B cell (primary cell): ENCODE results near the gene DCAF6. TPM values are rescaled to one million over a fixed set of nuclear protein-coding genes. Genes with fewer than 3 reads are reported as not detected.
A peak's percentile ranks its signal among the peaks of the same experiment; 100 is the strongest.

Source experiments
- ATAC-seq: fragments of 200-7000 bp; cut with Tn5 transposase; one replicate; pipeline ENCODE4 v1.10.0; 2021; ENCODE audit warnings: low read depth, mild to moderate bottlenecking, moderate number of reproducible peaks, moderate library complexity
- CTCF ChIA-PET: fragments of 350-600 bp; sonication (Branson Sonifier 250); formaldehyde crosslinking; loops from one replicate; lab custom pipeline; 2021; ENCODE audit warnings: antibody characterized with exemption, inconsistent platforms; lab: Charles Lee
- POLR2A ChIA-PET: fragments of 350-600 bp; sonication (Branson Sonifier 250); formaldehyde crosslinking; loops from one replicate; lab custom pipeline; 2021; ENCODE audit warnings: antibody characterized with exemption; lab: Charles Lee
- DNase-seq: peaks from one replicate; pipeline ENCODE4 v3.0.0; 2013
- H2AFZ ChIP-seq: 2 replicates; pipeline ENCODE4 v1.6.1; 2012; ENCODE audit warnings: mild to moderate bottlenecking, low read depth, low read length; ENCODE audit not compliant: insufficient read depth, poor library complexity, severe bottlenecking
- H3K27ac ChIP-seq, 2 donors: 1 replicate in 1 of 2; 2 replicates in 1 of 2; pipeline ENCODE4 v1.5.1; 2012 to 2013; ENCODE audit warnings: low read length in 2 of 2, mild to moderate bottlenecking in 2 of 2, moderate library complexity in 1 of 2
- H3K27me3 ChIP-seq, 4 experiments: fragments of 200-600 bp in 1 of 4; sonication (generic) in 1 of 4; replicated peaks in 1 of 4; 1 replicate in 2 of 4; 2 replicates in 2 of 4; pipeline versions ENCODE4 v1.6.1 to v1.7.0; 2013 to 2016; ENCODE audit warnings: low read length in 3 of 4, mild to moderate bottlenecking in 2 of 4, mixed read lengths in 1 of 4, moderate library complexity in 1 of 4; ENCODE audit not compliant: insufficient read depth in 4 of 4, control insufficient read depth in 3 of 4; ENCODE audit errors: control extremely low read depth in 1 of 4
- H3K36me3 ChIP-seq, 2 experiments: replicated peaks in 1 of 2; 1 replicate in 1 of 2; 2 replicates in 1 of 2; pipeline versions ENCODE4 v1.6.1 to v1.7.1; 2013; ENCODE audit warnings: low read length in 1 of 2; ENCODE audit not compliant: insufficient read depth in 2 of 2, control insufficient read depth in 1 of 2; ENCODE audit errors: control extremely low read depth in 1 of 2, extremely low read depth in 1 of 2
- H3K4me1 ChIP-seq, 2 donors: fragments of 200-600 bp in 1 of 2; sonication (generic) in 1 of 2; 1 replicate in 1 of 2; 2 replicates in 1 of 2; pipeline versions ENCODE4 v1.5.1 to v1.6.1; 2013 to 2017; ENCODE audit warnings: low read length in 2 of 2; ENCODE audit not compliant: control insufficient read depth in 2 of 2, insufficient read depth in 2 of 2
- H3K4me2 ChIP-seq: replicated peaks from 2 replicates; pipeline ENCODE3; 2012; ENCODE audit warnings: mild to moderate bottlenecking, low read depth, low read length; ENCODE audit not compliant: poor library complexity, severe bottlenecking
- H3K4me3 ChIP-seq, 5 experiments: fragments of 200-600 bp in 1 of 5; sonication (generic) in 1 of 5; 1 replicate in 3 of 5; 2 replicates in 2 of 5; pipeline versions ENCODE4 v1.5.1 to v1.7.0; 2011 to 2016; ENCODE audit warnings: low read length in 4 of 5, mild to moderate bottlenecking in 4 of 5, low read depth in 2 of 5, control low read depth in 1 of 5, moderate library complexity in 1 of 5; ENCODE audit not compliant: insufficient read depth in 1 of 5; ENCODE audit errors: control extremely low read depth in 1 of 5, extremely low read depth in 1 of 5
- H3K79me2 ChIP-seq: fragments of 200-600 bp; sonication (generic); one replicate; pipeline ENCODE4 v1.6.0; 2016; ENCODE audit warnings: low read length; ENCODE audit not compliant: control insufficient read depth, insufficient read depth
- H3K9ac ChIP-seq: fragments of 200-600 bp; sonication (generic); 2 replicates; pipeline ENCODE4 v1.6.1; 2017; ENCODE audit warnings: mild to moderate bottlenecking, low read length, moderate library complexity
- H3K9me3 ChIP-seq, 3 donors: one replicate each; pipeline versions ENCODE4 v1.6.1 to v1.7.1; 2013; ENCODE audit warnings: low read length in 2 of 3; ENCODE audit not compliant: control insufficient read depth in 2 of 3, insufficient read depth in 1 of 3; ENCODE audit errors: control extremely low read depth in 1 of 3
- H4K20me1 ChIP-seq: 2 replicates; pipeline ENCODE4 v1.6.0; 2012; ENCODE audit warnings: mild to moderate bottlenecking, low read length; ENCODE audit not compliant: insufficient read depth, control insufficient read depth, poor library complexity, severe bottlenecking
- H3K27ac Mint-ChIP-seq: one replicate; pipeline ENCODE4 v1.8.0; 2021; ENCODE audit warnings: mixed read lengths
- H3K27me3 Mint-ChIP-seq: one replicate; pipeline ENCODE4 v1.8.0; 2021; ENCODE audit warnings: mixed read lengths
- H3K4me1 Mint-ChIP-seq: one replicate; pipeline ENCODE4 v1.8.0; 2021; ENCODE audit warnings: mixed read lengths
- H3K4me3 Mint-ChIP-seq: one replicate; pipeline ENCODE4 v1.8.0; 2021; ENCODE audit warnings: mixed read lengths
- H3K9me3 Mint-ChIP-seq: one replicate; pipeline ENCODE4 v1.8.0; 2022; ENCODE audit warnings: mixed read lengths; ENCODE audit not compliant: insufficient read depth
- EZH2 ChIP-seq: IDR thresholded peaks from 2 replicates; pipeline ENCODE4 v1.6.1; 2012; ENCODE audit warnings: borderline replicate concordance, low read depth, mild to moderate bottlenecking, moderate library complexity, low read length; ENCODE audit not compliant: insufficient read depth, poor library complexity, severe bottlenecking
- WGBS: methylation state at CpG from one replicate; pipeline ENCODE4 v1.1.5; 2013; ENCODE audit warnings: missing lambda C conversion rate; ENCODE audit not compliant: insufficient coverage; 5-methylcytosine and 5-hydroxymethylcytosine counted together
- intact Hi-C: fragments of 100-400 bp; cut with micrococcal nuclease; formaldehyde crosslinking; loops from one replicate; pipeline ENCODE4 v1.10.0; 2022
- polyA plus RNA-seq: library from polyadenylated mRNA; depleted of rRNA; stranded (reverse); fragments of >200 nt; gene quantifications from 2 replicates; pipeline ENCODE4 v1.2.3, GENCODE V29; 2012
- total RNA-seq, 2 donors: library from RNA; stranded (reverse); fragments of 120-200 nt in 1 of 2; gene quantifications; 1 replicate in 1 of 2; 2 replicates in 1 of 2; pipeline versions ENCODE4 v1.2.3 to v1.2.4, GENCODE V29; 2013 to 2022
- TF ChIP-seq, protein P1 (sequence below): fragments of 200-600 bp; IDR thresholded peaks from one replicate; pipeline ENCODE4 v1.8.0; 2022; ENCODE audit warnings: antibody characterized with exemption, mild to moderate bottlenecking

The DCAF6 gene
- total and polyA plus RNA-seq, 2 donors (not counting 1 experiment from before 2014, with no cell fraction given) = 17.5 to 40.4 TPM

DNA sequence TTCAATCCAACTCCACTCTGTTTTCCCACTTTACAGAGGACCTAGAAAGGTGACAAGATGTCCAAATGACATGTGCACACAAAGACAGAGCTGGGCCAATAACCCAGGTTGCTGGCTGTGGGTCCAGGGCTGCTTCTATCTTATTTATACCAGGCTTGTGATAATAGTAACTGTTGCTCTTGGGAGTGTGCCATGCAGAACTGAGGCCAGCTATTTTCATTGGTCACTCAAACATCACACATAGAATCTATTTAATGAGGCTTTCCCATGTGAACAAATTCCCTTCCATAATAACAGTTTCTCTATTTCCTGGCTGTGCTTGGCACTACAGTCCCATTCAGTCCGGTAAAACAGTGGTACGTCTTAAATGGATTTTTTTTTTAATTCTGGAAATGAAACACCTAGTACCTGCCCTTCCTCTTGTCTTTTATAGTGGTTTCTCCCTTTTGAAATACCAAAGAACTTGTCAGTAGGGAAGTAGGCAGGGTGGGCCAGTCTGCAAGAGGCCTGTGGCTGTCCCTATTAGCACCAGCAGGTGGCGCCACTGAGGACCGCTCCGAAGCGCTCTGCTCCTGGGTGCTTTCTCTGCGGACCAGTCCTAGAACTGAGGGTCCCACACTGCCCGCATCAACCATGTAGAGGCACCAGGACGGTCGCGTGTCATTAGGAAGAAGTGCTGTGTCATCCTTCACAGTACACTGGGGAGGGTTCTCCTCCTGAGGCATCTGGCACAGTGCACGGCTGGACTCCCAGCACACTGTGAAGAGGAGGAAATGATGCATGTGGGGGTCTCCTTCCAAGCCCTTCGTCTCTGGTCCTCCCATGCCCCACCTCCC is 148.1 kb downstream of the DCAF6 start:
- no peaks in the 10 kb centered on the region for H3K27me3 Mint-ChIP-seq
- ChIA-PET POLR2A (no interaction called here), CTCF (interaction anchor here (1.0 to 3.5 kb wide), 6 partner anchors 10 to 237 kb away, joined by 3 to 18 read pairs (median 8); no protein-coding TSS in a partner anchor)
- H3K4me2 ChIP-seq = peak overlapping the region; percentile 51
- no peak overlapping the region for H3K27ac ChIP-seq
- peak overlapping the region; percentile 8 for H2AFZ ChIP-seq
- 21% methylated on average over 10 of the region's 13 CpGs for whole genome bisulfite sequencing
- no peak overlapping the region for H3K27ac Mint-ChIP-seq
- no peaks in the 10 kb centered on the region for H3K36me3 ChIP-seq
- H3K4me1 ChIP-seq = peaks cover 0 to 5% of the 10 kb centered on the region in 2 donors
- H3K4me3 Mint-ChIP-seq = no peak overlapping the region
- ATAC-seq = peak; percentile 64
- TF ChIP-seq, protein P1, sequence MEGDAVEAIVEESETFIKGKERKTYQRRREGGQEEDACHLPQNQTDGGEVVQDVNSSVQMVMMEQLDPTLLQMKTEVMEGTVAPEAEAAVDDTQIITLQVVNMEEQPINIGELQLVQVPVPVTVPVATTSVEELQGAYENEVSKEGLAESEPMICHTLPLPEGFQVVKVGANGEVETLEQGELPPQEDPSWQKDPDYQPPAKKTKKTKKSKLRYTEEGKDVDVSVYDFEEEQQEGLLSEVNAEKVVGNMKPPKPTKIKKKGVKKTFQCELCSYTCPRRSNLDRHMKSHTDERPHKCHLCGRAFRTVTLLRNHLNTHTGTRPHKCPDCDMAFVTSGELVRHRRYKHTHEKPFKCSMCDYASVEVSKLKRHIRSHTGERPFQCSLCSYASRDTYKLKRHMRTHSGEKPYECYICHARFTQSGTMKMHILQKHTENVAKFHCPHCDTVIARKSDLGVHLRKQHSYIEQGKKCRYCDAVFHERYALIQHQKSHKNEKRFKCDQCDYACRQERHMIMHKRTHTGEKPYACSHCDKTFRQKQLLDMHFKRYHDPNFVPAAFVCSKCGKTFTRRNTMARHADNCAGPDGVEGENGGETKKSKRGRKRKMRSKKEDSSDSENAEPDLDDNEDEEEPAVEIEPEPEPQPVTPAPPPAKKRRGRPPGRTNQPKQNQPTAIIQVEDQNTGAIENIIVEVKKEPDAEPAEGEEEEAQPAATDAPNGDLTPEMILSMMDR = peak; percentile 92
- TF ChIP-seq EZH2 = no peak
- peak; percentile 67 for DNase-seq
- no peaks in the 10 kb centered on the region for H3K27me3 ChIP-seq
- intact Hi-C loops = loop anchor here (10.0 kb wide), 1 partner anchor 370 kb away; no protein-coding TSS in a partner anchor
- no peaks in the 10 kb centered on the region for H3K9me3 ChIP-seq
- H3K9me3 Mint-ChIP-seq = no peaks in the 10 kb centered on the region
- H4K20me1 ChIP-seq = no peaks in the 10 kb centered on the region
- no peak overlapping the region for H3K4me3 ChIP-seq
- H3K4me1 Mint-ChIP-seq = peaks cover 2% of the 10 kb centered on the region
- no peak overlapping the region for H3K9ac ChIP-seq
- no peaks in the 10 kb centered on the region for H3K79me2 ChIP-seq

DNA sequence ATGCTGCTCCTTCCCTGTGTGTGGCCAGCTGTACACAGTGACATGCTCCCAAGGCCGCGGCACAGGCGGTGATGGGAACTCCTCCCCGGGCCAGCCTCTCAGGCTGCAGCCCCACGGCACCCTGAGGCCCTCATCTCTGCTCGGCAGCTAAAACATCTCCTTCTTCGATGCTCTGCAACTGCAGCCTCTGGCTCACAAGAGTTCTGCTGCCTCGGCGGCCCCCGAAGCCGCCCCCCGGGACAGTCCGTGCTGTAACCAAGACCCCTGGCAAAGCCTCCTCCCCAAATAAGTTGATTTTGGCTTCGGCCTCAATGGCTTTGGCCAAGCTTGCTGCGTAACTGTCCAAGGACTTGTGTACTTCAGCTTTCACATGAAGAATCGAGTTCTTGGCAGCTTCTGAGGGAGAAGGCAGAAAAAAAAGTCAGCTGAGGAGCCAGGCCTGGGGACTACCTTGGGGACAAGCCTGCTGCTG is 149.0 kb downstream of the DCAF6 start:
- H3K4me2 ChIP-seq = no peak overlapping the region
- TF ChIP-seq, protein P1 = no peak
- no peak for TF ChIP-seq EZH2
- no peaks in the 10 kb centered on the region for H4K20me1 ChIP-seq
- POLR2A ChIA-PET = no interaction called here
- 96% methylated on average over 16 of the region's 16 CpGs for WGBS
- ATAC-seq (no peak), DNase-seq (no peak)
- H3K9me3 ChIP-seq = no peaks in the 10 kb centered on the region
- H3K27me3 Mint-ChIP-seq = no peaks in the 10 kb centered on the region
- no peak overlapping the region for H3K4me3 ChIP-seq
- peaks cover 2% of the 10 kb centered on the region for H3K4me1 Mint-ChIP-seq
- H2AFZ ChIP-seq = peak overlapping the region; percentile 8
- H3K27me3 ChIP-seq = no peaks in the 10 kb centered on the region
- no peak overlapping the region for H3K4me3 Mint-ChIP-seq
- intact Hi-C loops = loop anchor here (10.0 kb wide), 1 partner anchor 371 kb away; no protein-coding TSS in a partner anchor
- H3K27ac ChIP-seq = no peak overlapping the region
- H3K9ac ChIP-seq = no peak overlapping the region
- CTCF ChIA-PET = interaction anchor here (0.6 to 3.3 kb wide), 4 partner anchors 10 to 272 kb away, joined by 3 to 11 read pairs (median 4); no protein-coding TSS in a partner anchor
- no peaks in the 10 kb centered on the region for H3K9me3 Mint-ChIP-seq
- peaks cover 0 to 5% of the 10 kb centered on the region in 2 donors for H3K4me1 ChIP-seq
- no peak overlapping the region for H3K27ac Mint-ChIP-seq
- H3K36me3 ChIP-seq = no peaks in the 10 kb centered on the region
- H3K79me2 ChIP-seq = no peaks in the 10 kb centered on the region
